Breast epithelium (tissue), 3 donors: Measurements from ENCODE around the gene GPBP1.

Experiments
- POLR2A ChIP-seq: fragments of 450-650 bp; IDR thresholded peaks from one replicate; pipeline ENCODE4 v1.6.1; 2016; ENCODE audit warnings: antibody characterized with exemption, mild to moderate bottlenecking, moderate library complexity
- POLR2AphosphoS5 ChIP-seq, 3 donors: sonication (generic); formaldehyde crosslinking; IDR thresholded peaks; one replicate each; pipeline ENCODE4 v1.6.1; 2017; ENCODE audit warnings: antibody characterized with exemption in 3 of 3
- TF ChIP-seq, protein P1 (sequence below), 3 donors: fragments of 450-650 bp; IDR thresholded peaks; one replicate each; pipeline ENCODE4 v1.5.1; 2016 to 2017; ENCODE audit warnings: antibody characterized with exemption in 3 of 3, mild to moderate bottlenecking in 3 of 3, moderate library complexity in 3 of 3

DNA sequence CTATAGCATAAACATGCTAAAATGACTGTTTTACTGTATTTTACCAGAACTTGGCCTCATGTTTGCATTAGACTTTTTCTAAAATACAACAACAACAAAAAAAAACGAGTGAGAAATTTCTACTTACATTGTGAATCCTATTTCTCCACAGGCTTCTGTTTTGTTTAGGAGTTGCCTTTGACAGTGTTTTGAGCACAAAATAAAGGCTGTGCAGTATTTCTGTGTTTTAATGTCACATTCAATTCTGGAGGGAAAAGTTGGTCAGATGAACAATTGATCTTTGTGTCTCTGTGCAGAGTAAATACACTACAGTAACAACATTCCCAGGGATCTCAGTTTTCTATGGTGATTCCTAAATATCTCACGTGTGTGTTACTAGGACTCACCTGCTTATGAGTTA lies 131.1 kb downstream of the GPBP1 start:
- TF ChIP-seq, protein P1, sequence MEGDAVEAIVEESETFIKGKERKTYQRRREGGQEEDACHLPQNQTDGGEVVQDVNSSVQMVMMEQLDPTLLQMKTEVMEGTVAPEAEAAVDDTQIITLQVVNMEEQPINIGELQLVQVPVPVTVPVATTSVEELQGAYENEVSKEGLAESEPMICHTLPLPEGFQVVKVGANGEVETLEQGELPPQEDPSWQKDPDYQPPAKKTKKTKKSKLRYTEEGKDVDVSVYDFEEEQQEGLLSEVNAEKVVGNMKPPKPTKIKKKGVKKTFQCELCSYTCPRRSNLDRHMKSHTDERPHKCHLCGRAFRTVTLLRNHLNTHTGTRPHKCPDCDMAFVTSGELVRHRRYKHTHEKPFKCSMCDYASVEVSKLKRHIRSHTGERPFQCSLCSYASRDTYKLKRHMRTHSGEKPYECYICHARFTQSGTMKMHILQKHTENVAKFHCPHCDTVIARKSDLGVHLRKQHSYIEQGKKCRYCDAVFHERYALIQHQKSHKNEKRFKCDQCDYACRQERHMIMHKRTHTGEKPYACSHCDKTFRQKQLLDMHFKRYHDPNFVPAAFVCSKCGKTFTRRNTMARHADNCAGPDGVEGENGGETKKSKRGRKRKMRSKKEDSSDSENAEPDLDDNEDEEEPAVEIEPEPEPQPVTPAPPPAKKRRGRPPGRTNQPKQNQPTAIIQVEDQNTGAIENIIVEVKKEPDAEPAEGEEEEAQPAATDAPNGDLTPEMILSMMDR (IDR thresholded peaks at IDR 0.05): no peak
- TF ChIP-seq POLR2A (no peak), POLR2AphosphoS5 (IDR thresholded peaks at IDR 0.05) (no peak)
